Measurements from ENCODE around the gene KCNS1.

GRCh38 chr20:45055056-45055455 lies 45.9 kb downstream of the KCNS1 start:
- TF ChIP-seq ARNT (IDR thresholded peaks at IDR 0.05) (no peak), FOXM1 (IDR thresholded peaks at IDR 0.05; ENCODE audit: borderline replicate concordance) (no peak), TARDBP (IDR thresholded peaks at IDR 0.05) (no peak), BHLHE40 (IDR thresholded peaks at IDR 0.05; ENCODE audit: borderline replicate concordance) (no peak), ELF4 (IDR thresholded peaks at IDR 0.05) (no peak), SP1 (IDR thresholded peaks at IDR 0.05) (no peak), SUZ12 (IDR thresholded peaks at IDR 0.05) (no peak), FOXA1 (IDR thresholded peaks at IDR 0.05) (no peak), ZNF384 (IDR thresholded peaks at IDR 0.05) (no peak), LEF1 (IDR thresholded peaks at IDR 0.05; ENCODE audit: borderline replicate concordance) (no peak), L3MBTL2 (conservative IDR thresholded peaks at IDR 0.05) (no peak), HDGF (IDR thresholded peaks at IDR 0.05; ENCODE audit: borderline replicate concordance) (no peak), NFRKB (IDR thresholded peaks at IDR 0.05) (no peak)

Data from HEK293T (cell line).